OCI-LY1 (cell line): ENCODE results near the gene MYH4.

Source experiments
- H2AFZ ChIP-seq: fragments of 200-600 bp; sonication (generic), shearing (Covaris generic); 2 replicates; pipeline ENCODE4 v1.6.0; 2014; ENCODE audit warnings: antibody characterized with exemption, mild to moderate bottlenecking, low read length
- H3F3A ChIP-seq: fragments of 200-600 bp; sonication (generic), shearing (Covaris generic); 2 replicates; pipeline ENCODE4 v1.6.0; 2014; ENCODE audit warnings: mild to moderate bottlenecking, antibody characterized with exemption, low read length, moderate library complexity; ENCODE audit not compliant: insufficient read depth
- H3K27ac ChIP-seq: fragments of 200-600 bp; sonication (generic); 2 replicates; pipeline ENCODE4 v1.5.1; 2014; ENCODE audit warnings: low read length, mixed run types, mild to moderate bottlenecking, low read depth; ENCODE audit not compliant: poor library complexity, severe bottlenecking
- H3K27me3 ChIP-seq: fragments of 200-600 bp; sonication (generic); 2 replicates; pipeline ENCODE4 v1.6.0; 2014; ENCODE audit warnings: antibody characterized with exemption, mild to moderate bottlenecking, low read length, moderate library complexity; ENCODE audit not compliant: insufficient read depth
- H3K36me3 ChIP-seq: fragments of 200-600 bp; sonication (generic); 2 replicates; pipeline ENCODE4 v1.6.1; 2014; ENCODE audit warnings: mild to moderate bottlenecking, antibody characterized with exemption, low read length, moderate library complexity, mixed read lengths; ENCODE audit not compliant: insufficient read depth
- H3K4me1 ChIP-seq: fragments of 200-600 bp; sonication (generic); 2 replicates; pipeline ENCODE4 v1.5.1; 2014; ENCODE audit warnings: mild to moderate bottlenecking, low read length, moderate library complexity; ENCODE audit not compliant: insufficient read depth, severe bottlenecking
- H3K4me2 ChIP-seq: fragments of 200-600 bp; sonication (generic), shearing (Covaris generic); 2 replicates; pipeline ENCODE4 v1.6.1; 2014; ENCODE audit warnings: low read length
- H3K4me3 ChIP-seq: fragments of 200-600 bp; sonication (generic); 2 replicates; pipeline ENCODE4 v1.5.1; 2014; ENCODE audit warnings: low read length, low read depth, mild to moderate bottlenecking, mixed read lengths; ENCODE audit not compliant: poor library complexity, severe bottlenecking
- H3K79me2 ChIP-seq: fragments of 200-600 bp; shearing (Covaris generic); 2 replicates; pipeline ENCODE4 v1.6.1; 2016; ENCODE audit warnings: mixed run types, low read length, mixed read lengths; ENCODE audit not compliant: insufficient read depth
- H3K9ac ChIP-seq: fragments of 200-600 bp; sonication (generic), shearing (Covaris generic); 2 replicates; pipeline ENCODE4 v1.6.1; 2014; ENCODE audit warnings: mild to moderate bottlenecking, low read length, mixed read lengths
- H3K9me2 ChIP-seq: fragments of 200-600 bp; sonication (generic), shearing (Covaris generic); 2 replicates; pipeline ENCODE4 v1.6.1; 2014; ENCODE audit warnings: low read depth, mild to moderate bottlenecking, low read length, mixed read lengths
- H3K9me3 ChIP-seq: fragments of 200-600 bp; shearing (Covaris generic); 2 replicates; pipeline ENCODE4 v1.6.1; 2014; ENCODE audit warnings: low read length, mixed read lengths
- H4K20me1 ChIP-seq: fragments of 200-600 bp; sonication (generic), shearing (Covaris generic); 2 replicates; pipeline ENCODE4 v1.6.0; 2016; ENCODE audit warnings: mild to moderate bottlenecking, low read length; ENCODE audit not compliant: insufficient read depth
- EZH2 ChIP-seq: fragments of 200-600 bp; sonication (generic), shearing (Covaris generic); IDR thresholded peaks from 2 replicates; pipeline ENCODE4 v1.8.0; 2017; ENCODE audit warnings: borderline replicate concordance, mixed run types, mild to moderate bottlenecking, antibody characterized with exemption, low read length, moderate library complexity, mixed read lengths
- TF ChIP-seq, protein P1 (sequence below): fragments of 200-600 bp; sonication (generic), shearing (Covaris generic); IDR thresholded peaks from 2 replicates; pipeline ENCODE4 v1.5.1; 2017; ENCODE audit warnings: mild to moderate bottlenecking, antibody characterized with exemption, low read length, moderate library complexity, mixed read lengths

Gene MYH4

DNA sequence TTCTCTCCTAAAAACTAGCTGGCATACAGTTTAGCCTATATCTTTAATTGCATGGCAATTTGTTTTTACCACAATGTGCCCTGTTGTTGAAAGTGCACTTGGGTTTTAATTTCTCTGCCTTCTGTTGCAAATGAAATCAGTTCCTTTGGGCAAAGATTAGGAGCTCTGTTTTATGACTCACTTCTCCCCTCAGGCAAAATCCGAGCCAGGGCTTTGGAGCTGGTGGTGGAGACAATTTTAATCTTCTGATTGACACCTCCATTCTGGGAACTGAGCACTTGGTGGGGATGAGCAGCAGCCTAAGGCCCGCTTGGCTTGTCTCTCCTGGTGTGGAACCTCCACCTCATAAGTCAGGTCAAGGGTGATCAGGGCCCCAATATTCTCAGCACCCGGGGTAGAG, 34.3 kb downstream of the MYH4 start:
- H3K27me3 ChIP-seq, result no peaks in the 10 kb centered on the region
- TF ChIP-seq EZH2, result no peak
- TF ChIP-seq, protein P1, sequence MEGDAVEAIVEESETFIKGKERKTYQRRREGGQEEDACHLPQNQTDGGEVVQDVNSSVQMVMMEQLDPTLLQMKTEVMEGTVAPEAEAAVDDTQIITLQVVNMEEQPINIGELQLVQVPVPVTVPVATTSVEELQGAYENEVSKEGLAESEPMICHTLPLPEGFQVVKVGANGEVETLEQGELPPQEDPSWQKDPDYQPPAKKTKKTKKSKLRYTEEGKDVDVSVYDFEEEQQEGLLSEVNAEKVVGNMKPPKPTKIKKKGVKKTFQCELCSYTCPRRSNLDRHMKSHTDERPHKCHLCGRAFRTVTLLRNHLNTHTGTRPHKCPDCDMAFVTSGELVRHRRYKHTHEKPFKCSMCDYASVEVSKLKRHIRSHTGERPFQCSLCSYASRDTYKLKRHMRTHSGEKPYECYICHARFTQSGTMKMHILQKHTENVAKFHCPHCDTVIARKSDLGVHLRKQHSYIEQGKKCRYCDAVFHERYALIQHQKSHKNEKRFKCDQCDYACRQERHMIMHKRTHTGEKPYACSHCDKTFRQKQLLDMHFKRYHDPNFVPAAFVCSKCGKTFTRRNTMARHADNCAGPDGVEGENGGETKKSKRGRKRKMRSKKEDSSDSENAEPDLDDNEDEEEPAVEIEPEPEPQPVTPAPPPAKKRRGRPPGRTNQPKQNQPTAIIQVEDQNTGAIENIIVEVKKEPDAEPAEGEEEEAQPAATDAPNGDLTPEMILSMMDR, result no peak
- H3K36me3 ChIP-seq, result no peaks in the 10 kb centered on the region
- H4K20me1 ChIP-seq, result no peaks in the 10 kb centered on the region
- no peak overlapping the region for H3K27ac ChIP-seq
- H3K9ac ChIP-seq, result no peak overlapping the region
- no peak overlapping the region for H2AFZ ChIP-seq
- H3K4me3 ChIP-seq, result no peak overlapping the region
- H3K4me2 ChIP-seq, result no peak overlapping the region
- no peaks in the 10 kb centered on the region for H3F3A ChIP-seq
- H3K79me2 ChIP-seq, result no peaks in the 10 kb centered on the region
- H3K9me2 ChIP-seq, result no peaks in the 10 kb centered on the region
- no peaks in the 10 kb centered on the region for H3K4me1 ChIP-seq
- H3K9me3 ChIP-seq, result no peaks in the 10 kb centered on the region

DNA sequence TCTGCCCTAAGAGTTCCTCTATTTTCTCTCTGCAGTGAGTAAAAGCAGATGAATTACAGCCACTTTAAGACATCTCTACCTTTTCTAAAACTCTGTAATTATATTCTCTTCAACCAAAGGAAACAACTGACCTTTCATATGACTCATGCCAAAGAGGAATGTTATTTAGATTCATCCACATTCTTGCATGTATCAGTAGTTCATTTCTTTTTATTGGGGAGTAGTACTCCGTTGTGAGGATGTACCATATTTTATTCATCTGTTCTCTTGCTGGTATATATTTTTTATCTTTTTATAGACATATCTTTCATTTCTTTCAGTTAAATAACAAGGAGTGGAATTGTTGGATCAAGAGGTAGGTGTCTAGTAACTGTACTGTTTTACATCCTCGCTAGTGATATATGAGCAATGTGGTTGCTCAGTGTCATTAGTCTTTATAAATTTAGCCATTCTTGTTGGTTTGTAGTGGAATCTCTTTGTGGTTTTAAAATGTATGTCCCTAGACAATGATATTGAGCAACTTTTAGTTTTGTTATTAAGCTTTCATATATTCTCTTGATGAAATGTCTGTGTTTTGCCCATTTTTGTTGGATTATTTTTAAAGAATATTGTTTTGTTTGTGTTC, 39.8 kb downstream of the MYH4 start:
- Histone ChIP-seq H3K4me1 (no peaks in the 10 kb centered on the region), H4K20me1 (no peaks in the 10 kb centered on the region), H3K4me3 (no peak overlapping the region), H3F3A (no peaks in the 10 kb centered on the region), H3K9me2 (no peaks in the 10 kb centered on the region; the same call in 1 of the 2 replicates), H3K27ac (no peak overlapping the region), H2AFZ (no peak overlapping the region), H3K4me2 (no peak overlapping the region), H3K36me3 (no peaks in the 10 kb centered on the region), H3K9ac (no peak overlapping the region), H3K27me3 (no peaks in the 10 kb centered on the region), H3K79me2 (no peaks in the 10 kb centered on the region), H3K9me3 (no peaks in the 10 kb centered on the region)
- TF ChIP-seq, protein P1, result no peak
- TF ChIP-seq EZH2, result no peak

DNA sequence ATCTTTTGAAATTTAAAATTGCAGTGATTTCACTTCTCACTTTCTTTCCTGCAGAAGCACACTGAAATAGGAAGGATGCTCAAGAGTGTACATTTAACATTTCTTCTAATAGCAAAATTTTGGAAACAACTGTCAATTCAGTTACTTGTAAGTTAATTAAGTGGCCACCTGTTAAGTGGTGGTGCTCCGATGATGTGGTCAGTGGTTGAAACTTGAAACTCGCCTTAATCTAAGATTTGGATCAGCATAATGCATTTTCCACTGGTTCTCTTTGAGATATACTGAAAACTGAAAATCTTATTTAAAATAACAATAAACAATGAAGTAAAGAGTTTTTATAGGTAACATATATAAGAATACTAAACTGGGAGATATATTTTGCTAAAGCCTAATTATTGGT, 40.6 kb downstream of the MYH4 start:
- Histone ChIP-seq H3K4me1 (no peaks in the 10 kb centered on the region), H3K79me2 (no peaks in the 10 kb centered on the region), H3K9ac (no peak overlapping the region), H3K4me3 (no peak overlapping the region), H3F3A (no peaks in the 10 kb centered on the region), H3K9me3 (no peaks in the 10 kb centered on the region), H3K27ac (no peak overlapping the region), H3K4me2 (no peak overlapping the region), H4K20me1 (no peaks in the 10 kb centered on the region), H3K36me3 (no peaks in the 10 kb centered on the region), H3K9me2 (no peaks in the 10 kb centered on the region; the same call in 1 of the 2 replicates), H2AFZ (no peak overlapping the region), H3K27me3 (no peaks in the 10 kb centered on the region)
- TF ChIP-seq EZH2, result no peak
- TF ChIP-seq, protein P1, result no peak
